Liver (tissue), 9 donors: ENCODE data around the gene BPIFA3. TPM values are rescaled to one million over a fixed set of nuclear protein-coding genes. Genes with fewer than 3 reads are reported as not detected.

ENCODE experiments used
- DNase-seq: peaks from one replicate; pipeline ENCODE4 v3.0.0-alpha.2; 2017; ENCODE audit warnings: low spot score
- H3K27ac ChIP-seq, 2 donors: one replicate each; pipeline ENCODE4 v1.7.0; 2013; ENCODE audit warnings: inconsistent platforms in 2 of 2, low read length in 2 of 2, control low read depth in 1 of 2, low read depth in 1 of 2, mild to moderate bottlenecking in 1 of 2
- H3K27me3 ChIP-seq, 4 donors: one replicate each; pipeline versions ENCODE4 v1.6.1 to v1.7.0; 2013; ENCODE audit warnings: low read length in 3 of 4, inconsistent platforms in 1 of 4, mild to moderate bottlenecking in 1 of 4, moderate library complexity in 1 of 4; ENCODE audit not compliant: control insufficient read depth in 4 of 4, insufficient read depth in 4 of 4
- H3K36me3 ChIP-seq, 4 donors: one replicate each; pipeline versions ENCODE4 v1.6.1 to v1.7.0; 2013; ENCODE audit warnings: low read length in 3 of 4, mild to moderate bottlenecking in 3 of 4, low read depth in 1 of 4, moderate library complexity in 1 of 4; ENCODE audit not compliant: control insufficient read depth in 4 of 4, insufficient read depth in 3 of 4
- H3K4me1 ChIP-seq, 4 donors: one replicate each; pipeline versions ENCODE4 v1.6.1 to v1.7.0; 2013; ENCODE audit warnings: low read length in 3 of 4, mild to moderate bottlenecking in 3 of 4, moderate library complexity in 1 of 4; ENCODE audit not compliant: control insufficient read depth in 4 of 4, insufficient read depth in 4 of 4
- H3K4me3 ChIP-seq, 3 donors: one replicate each; pipeline versions ENCODE4 v1.6.1 to v1.7.0; 2013; ENCODE audit warnings: low read length in 3 of 3, control low read depth in 1 of 3, low read depth in 1 of 3, mild to moderate bottlenecking in 1 of 3
- H3K9ac ChIP-seq, 2 donors: one replicate each; pipeline ENCODE4 v1.7.0; 2013; ENCODE audit warnings: low read length in 2 of 2, mild to moderate bottlenecking in 2 of 2, moderate library complexity in 2 of 2, control low read depth in 1 of 2, low read depth in 1 of 2
- H3K9me3 ChIP-seq, 4 donors: one replicate each; pipeline versions ENCODE4 v1.6.1 to v1.7.0; 2013; ENCODE audit warnings: low read length in 3 of 4; ENCODE audit not compliant: control insufficient read depth in 4 of 4
- EGR1 ChIP-seq, 2 donors: IDR thresholded peaks; 2 replicates each; pipeline ENCODE4 v1.6.1; 2016 to 2018; ENCODE audit warnings: antibody characterized with exemption in 2 of 2, low read depth in 2 of 2
- FOXA1 ChIP-seq: IDR thresholded peaks from 2 replicates; pipeline ENCODE4 v1.6.1; 2016; ENCODE audit warnings: antibody characterized with exemption
- FOXA2 ChIP-seq: IDR thresholded peaks from 2 replicates; pipeline ENCODE4 v1.6.1; 2016; ENCODE audit warnings: antibody characterized with exemption
- GABPA ChIP-seq, 2 donors: IDR thresholded peaks in 1 of 2; conservative IDR thresholded peaks in 1 of 2; 2 replicates each; pipeline ENCODE4 v1.6.1; 2016; ENCODE audit warnings: antibody characterized with exemption in 2 of 2, mild to moderate bottlenecking in 1 of 2, moderate library complexity in 1 of 2
- HNF4A ChIP-seq, 2 donors: conservative IDR thresholded peaks; 2 replicates each; pipeline ENCODE4 v1.6.1; 2016; ENCODE audit warnings: antibody characterized with exemption in 2 of 2, mild to moderate bottlenecking in 2 of 2
- HNF4G ChIP-seq: IDR thresholded peaks from 2 replicates; pipeline ENCODE4 v1.6.1; 2016; ENCODE audit warnings: antibody characterized with exemption
- JUND ChIP-seq, 2 donors: IDR thresholded peaks; 2 replicates each; pipeline ENCODE4 v1.6.1; 2016; ENCODE audit warnings: antibody characterized with exemption in 2 of 2
- NR2F2 ChIP-seq: IDR thresholded peaks from 2 replicates; pipeline ENCODE4 v1.6.1; 2016; ENCODE audit warnings: antibody characterized with exemption
- RAD21 ChIP-seq, 2 donors: IDR thresholded peaks; 2 replicates each; pipeline ENCODE4 v1.6.1; 2016; ENCODE audit warnings: antibody characterized with exemption in 2 of 2, mild to moderate bottlenecking in 2 of 2
- RXRA ChIP-seq, 2 donors: IDR thresholded peaks; 2 replicates each; pipeline ENCODE4 v1.6.1; 2017 to 2018; ENCODE audit warnings: antibody characterized with exemption in 2 of 2, mild to moderate bottlenecking in 1 of 2
- SP1 ChIP-seq: IDR thresholded peaks from 2 replicates; pipeline ENCODE4 v1.6.1; 2018; ENCODE audit warnings: antibody characterized with exemption, mild to moderate bottlenecking
- TAF1 ChIP-seq: conservative IDR thresholded peaks from 2 replicates; pipeline ENCODE4 v1.6.1; 2016; ENCODE audit warnings: antibody characterized with exemption, mild to moderate bottlenecking
- YY1 ChIP-seq: IDR thresholded peaks from 2 replicates; pipeline ENCODE4 v1.6.1; 2016; ENCODE audit warnings: antibody characterized with exemption, mild to moderate bottlenecking
- WGBS: extraction: QIAGEN DNeasy Blood & Tissue Kit; methylation state at CpG from one replicate; pipeline ENCODE4 v1.1.7; 2013; 5-methylcytosine and 5-hydroxymethylcytosine counted together
- polyA plus RNA-seq, 2 donors: library from polyadenylated mRNA; stranded (reverse) in 1 of 2; unstranded in 1 of 2; fragments of 200-250 nt in 1 of 2; fragments of >200 nt in 1 of 2; fragmentation: Nextera tagmentation in 1 of 2; extraction: Ambion mirVana in 1 of 2; gene quantifications; one replicate each; pipeline versions ENCODE4 v1.2.1 to v1.2.3, GENCODE V29; 2013 to 2015
- total RNA-seq, 2 donors: library from RNA; depleted of rRNA; stranded (reverse); fragments of >200 nt; gene quantifications; one replicate each; pipeline ENCODE4 v1.2.3, GENCODE V29; 2014
- TF ChIP-seq, protein P1 (sequence below): fragments of 150-350 bp; IDR thresholded peaks from 2 replicates; pipeline ENCODE4 v1.5.1; 2017; ENCODE audit warnings: improper control_type of control experiment, low read depth, low read length; ENCODE audit not compliant: missing input control
- TF ChIP-seq, protein P2 (sequence below): IDR thresholded peaks from 2 replicates; pipeline ENCODE4 v1.6.1; 2016; ENCODE audit warnings: antibody characterized with exemption
- TF ChIP-seq, protein P3 (sequence below): IDR thresholded peaks from 2 replicates; pipeline ENCODE4 v1.6.1; 2016; ENCODE audit warnings: antibody characterized with exemption
- TF ChIP-seq, protein P4 (sequence below): IDR thresholded peaks from 2 replicates; pipeline ENCODE4 v1.6.1; 2016; ENCODE audit warnings: antibody characterized with exemption
- donor health status: healthy.
- donor health status: healthy.
- donor health status: healthy.
- donor health status: healthy.
- donor health status: healthy.

Gene BPIFA3
- total and polyA plus RNA-seq, 4 donors: not detected

DNA sequence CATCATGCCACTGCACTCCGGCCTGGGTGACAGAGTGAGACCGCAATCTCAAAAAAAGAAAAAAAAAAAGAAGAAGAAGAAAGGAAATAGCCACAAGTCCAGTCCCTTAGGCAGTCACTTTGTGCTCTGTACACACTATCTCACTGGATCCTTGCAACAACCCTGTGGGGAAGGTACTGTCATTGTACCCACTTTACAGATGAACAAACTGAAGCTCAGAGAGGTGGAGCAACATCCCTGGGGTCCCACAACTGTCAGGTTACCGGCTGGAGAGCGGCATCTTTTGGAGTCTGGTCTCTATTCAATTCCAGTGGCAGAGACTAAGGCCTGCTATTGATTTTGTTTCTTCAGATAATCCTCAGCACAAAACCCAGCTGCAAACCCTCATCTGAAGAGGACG lies 37.0 kb upstream of the BPIFA3 start:
- no peaks in the 10 kb centered on the region for H3K4me1 ChIP-seq
- no peak overlapping the region for H3K9ac ChIP-seq
- TF ChIP-seq FOXA2 (no peak), JUND (IDR thresholded peaks at IDR 0.05) (no peak), SP1 (no peak), HNF4A (conservative IDR thresholded peaks at IDR 0.05) (no peak), RAD21 (IDR thresholded peaks at IDR 0.05) (no peak), GABPA (IDR thresholded peaks at IDR 0.05 in 1 of 2, conservative IDR thresholded peaks at IDR 0.05 in 1 of 2) (no peak), HNF4G (no peak), FOXA1 (no peak), RXRA (IDR thresholded peaks at IDR 0.05) (no peak), EGR1 (IDR thresholded peaks at IDR 0.05; ENCODE audit: low read depth in 2 of 2) (no peak), NR2F2 (no peak), YY1 (no peak), TAF1 (no peak)
- TF ChIP-seq, protein P1, sequence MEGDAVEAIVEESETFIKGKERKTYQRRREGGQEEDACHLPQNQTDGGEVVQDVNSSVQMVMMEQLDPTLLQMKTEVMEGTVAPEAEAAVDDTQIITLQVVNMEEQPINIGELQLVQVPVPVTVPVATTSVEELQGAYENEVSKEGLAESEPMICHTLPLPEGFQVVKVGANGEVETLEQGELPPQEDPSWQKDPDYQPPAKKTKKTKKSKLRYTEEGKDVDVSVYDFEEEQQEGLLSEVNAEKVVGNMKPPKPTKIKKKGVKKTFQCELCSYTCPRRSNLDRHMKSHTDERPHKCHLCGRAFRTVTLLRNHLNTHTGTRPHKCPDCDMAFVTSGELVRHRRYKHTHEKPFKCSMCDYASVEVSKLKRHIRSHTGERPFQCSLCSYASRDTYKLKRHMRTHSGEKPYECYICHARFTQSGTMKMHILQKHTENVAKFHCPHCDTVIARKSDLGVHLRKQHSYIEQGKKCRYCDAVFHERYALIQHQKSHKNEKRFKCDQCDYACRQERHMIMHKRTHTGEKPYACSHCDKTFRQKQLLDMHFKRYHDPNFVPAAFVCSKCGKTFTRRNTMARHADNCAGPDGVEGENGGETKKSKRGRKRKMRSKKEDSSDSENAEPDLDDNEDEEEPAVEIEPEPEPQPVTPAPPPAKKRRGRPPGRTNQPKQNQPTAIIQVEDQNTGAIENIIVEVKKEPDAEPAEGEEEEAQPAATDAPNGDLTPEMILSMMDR: no peak
- TF ChIP-seq, protein P2, sequence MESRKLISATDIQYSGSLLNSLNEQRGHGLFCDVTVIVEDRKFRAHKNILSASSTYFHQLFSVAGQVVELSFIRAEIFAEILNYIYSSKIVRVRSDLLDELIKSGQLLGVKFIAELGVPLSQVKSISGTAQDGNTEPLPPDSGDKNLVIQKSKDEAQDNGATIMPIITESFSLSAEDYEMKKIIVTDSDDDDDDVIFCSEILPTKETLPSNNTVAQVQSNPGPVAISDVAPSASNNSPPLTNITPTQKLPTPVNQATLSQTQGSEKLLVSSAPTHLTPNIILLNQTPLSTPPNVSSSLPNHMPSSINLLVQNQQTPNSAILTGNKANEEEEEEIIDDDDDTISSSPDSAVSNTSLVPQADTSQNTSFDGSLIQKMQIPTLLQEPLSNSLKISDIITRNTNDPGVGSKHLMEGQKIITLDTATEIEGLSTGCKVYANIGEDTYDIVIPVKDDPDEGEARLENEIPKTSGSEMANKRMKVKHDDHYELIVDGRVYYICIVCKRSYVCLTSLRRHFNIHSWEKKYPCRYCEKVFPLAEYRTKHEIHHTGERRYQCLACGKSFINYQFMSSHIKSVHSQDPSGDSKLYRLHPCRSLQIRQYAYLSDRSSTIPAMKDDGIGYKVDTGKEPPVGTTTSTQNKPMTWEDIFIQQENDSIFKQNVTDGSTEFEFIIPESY: no peak
- no peaks in the 10 kb centered on the region for H3K36me3 ChIP-seq
- WGBS: 96% methylated on average over 5 of the region's 5 CpGs
- peaks cover 0 to 5% (median 0%) of the 10 kb centered on the region in 4 donors for H3K9me3 ChIP-seq
- peaks cover 0 to 2% (median 0%) of the 10 kb centered on the region in 4 donors for H3K27me3 ChIP-seq
- DNase-seq: no peak
- H3K4me3 ChIP-seq: no peak overlapping the region
- H3K27ac ChIP-seq: no peak overlapping the region

DNA sequence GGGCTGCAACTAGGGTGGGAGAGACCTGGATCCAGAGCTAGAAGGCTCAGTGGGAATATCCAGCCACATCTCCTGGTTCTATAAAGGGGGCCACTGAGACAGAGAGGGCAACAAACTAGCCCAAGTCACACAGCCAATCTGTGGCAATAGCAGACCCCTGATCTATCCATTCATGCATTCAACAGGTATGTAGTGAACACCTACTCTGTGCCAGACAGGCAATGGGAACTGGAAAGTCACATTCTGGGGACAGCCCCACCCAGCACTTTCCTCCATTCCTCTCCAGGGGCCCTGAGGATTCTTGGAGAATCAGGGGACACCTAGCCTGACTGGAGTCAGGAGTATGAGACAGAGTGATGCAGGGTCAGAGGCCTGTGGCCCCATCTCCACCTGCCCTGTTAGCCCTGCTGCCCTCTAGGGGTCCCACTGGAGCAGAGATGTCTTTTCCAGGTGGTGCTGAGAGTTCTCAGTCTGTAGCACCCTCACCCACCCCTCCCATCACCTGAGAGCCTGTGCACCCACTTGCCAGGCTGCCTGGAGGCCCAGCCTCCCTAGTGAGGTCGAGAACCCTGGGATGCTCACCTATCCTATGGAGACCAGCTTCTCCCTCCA lies 35.6 kb upstream of the BPIFA3 start:
- WGBS: 54% methylated on average over 1 of the region's 1 CpG
- DNase-seq: no peak
- Histone ChIP-seq H3K9me3 (peaks cover 0 to 5% (median 0%) of the 10 kb centered on the region in 4 donors), H3K27me3 (peaks cover 0 to 2% (median 0%) of the 10 kb centered on the region in 4 donors), H3K27ac (no peak overlapping the region), H3K4me1 (no peaks in the 10 kb centered on the region), H3K36me3 (no peaks in the 10 kb centered on the region), H3K9ac (no peak overlapping the region), H3K4me3 (no peak overlapping the region)
- TF ChIP-seq RAD21 (IDR thresholded peaks at IDR 0.05): no peak
- TF ChIP-seq, protein P3, sequence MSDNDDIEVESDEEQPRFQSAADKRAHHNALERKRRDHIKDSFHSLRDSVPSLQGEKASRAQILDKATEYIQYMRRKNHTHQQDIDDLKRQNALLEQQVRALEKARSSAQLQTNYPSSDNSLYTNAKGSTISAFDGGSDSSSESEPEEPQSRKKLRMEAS: no peak
- TF ChIP-seq TAF1: no peak
- no peak for TF ChIP-seq FOXA2
- no peak for TF ChIP-seq HNF4A (conservative IDR thresholded peaks at IDR 0.05)
- no peak for TF ChIP-seq GABPA (IDR thresholded peaks at IDR 0.05 in 1 of 2, conservative IDR thresholded peaks at IDR 0.05 in 1 of 2)
- TF ChIP-seq, protein P4, sequence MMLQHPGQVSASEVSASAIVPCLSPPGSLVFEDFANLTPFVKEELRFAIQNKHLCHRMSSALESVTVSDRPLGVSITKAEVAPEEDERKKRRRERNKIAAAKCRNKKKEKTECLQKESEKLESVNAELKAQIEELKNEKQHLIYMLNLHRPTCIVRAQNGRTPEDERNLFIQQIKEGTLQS: no peak
- no peak for TF ChIP-seq EGR1 (IDR thresholded peaks at IDR 0.05; ENCODE audit: low read depth in 2 of 2)
- TF ChIP-seq HNF4G: no peak
- TF ChIP-seq RXRA (IDR thresholded peaks at IDR 0.05): no peak
- TF ChIP-seq, protein P1: no peak
